Liver (tissue), 9 donors: ENCODE data around the gene BTBD8. TPM values are rescaled to one million over a fixed set of nuclear protein-coding genes. Genes with fewer than 3 reads are reported as not detected.

Experiments
- DNase-seq: peaks from one replicate; pipeline ENCODE4 v3.0.0-alpha.2; 2017; ENCODE audit warnings: low spot score
- H3K27ac ChIP-seq, 2 donors: one replicate each; pipeline ENCODE4 v1.7.0; 2013; ENCODE audit warnings: inconsistent platforms in 2 of 2, low read length in 2 of 2, control low read depth in 1 of 2, low read depth in 1 of 2, mild to moderate bottlenecking in 1 of 2
- H3K27me3 ChIP-seq, 4 donors: one replicate each; pipeline versions ENCODE4 v1.6.1 to v1.7.0; 2013; ENCODE audit warnings: low read length in 3 of 4, inconsistent platforms in 1 of 4, mild to moderate bottlenecking in 1 of 4, moderate library complexity in 1 of 4; ENCODE audit not compliant: control insufficient read depth in 4 of 4, insufficient read depth in 4 of 4
- H3K36me3 ChIP-seq, 4 donors: one replicate each; pipeline versions ENCODE4 v1.6.1 to v1.7.0; 2013; ENCODE audit warnings: low read length in 3 of 4, mild to moderate bottlenecking in 3 of 4, low read depth in 1 of 4, moderate library complexity in 1 of 4; ENCODE audit not compliant: control insufficient read depth in 4 of 4, insufficient read depth in 3 of 4
- H3K4me1 ChIP-seq, 4 donors: one replicate each; pipeline versions ENCODE4 v1.6.1 to v1.7.0; 2013; ENCODE audit warnings: low read length in 3 of 4, mild to moderate bottlenecking in 3 of 4, moderate library complexity in 1 of 4; ENCODE audit not compliant: control insufficient read depth in 4 of 4, insufficient read depth in 4 of 4
- H3K4me3 ChIP-seq, 3 donors: one replicate each; pipeline versions ENCODE4 v1.6.1 to v1.7.0; 2013; ENCODE audit warnings: low read length in 3 of 3, control low read depth in 1 of 3, low read depth in 1 of 3, mild to moderate bottlenecking in 1 of 3
- H3K9ac ChIP-seq, 2 donors: one replicate each; pipeline ENCODE4 v1.7.0; 2013; ENCODE audit warnings: low read length in 2 of 2, mild to moderate bottlenecking in 2 of 2, moderate library complexity in 2 of 2, control low read depth in 1 of 2, low read depth in 1 of 2
- H3K9me3 ChIP-seq, 4 donors: one replicate each; pipeline versions ENCODE4 v1.6.1 to v1.7.0; 2013; ENCODE audit warnings: low read length in 3 of 4; ENCODE audit not compliant: control insufficient read depth in 4 of 4
- EGR1 ChIP-seq, 2 donors: IDR thresholded peaks; 2 replicates each; pipeline ENCODE4 v1.6.1; 2016 to 2018; ENCODE audit warnings: antibody characterized with exemption in 2 of 2, low read depth in 2 of 2
- FOXA1 ChIP-seq: IDR thresholded peaks from 2 replicates; pipeline ENCODE4 v1.6.1; 2016; ENCODE audit warnings: antibody characterized with exemption
- FOXA2 ChIP-seq: IDR thresholded peaks from 2 replicates; pipeline ENCODE4 v1.6.1; 2016; ENCODE audit warnings: antibody characterized with exemption
- GABPA ChIP-seq, 2 donors: IDR thresholded peaks in 1 of 2; conservative IDR thresholded peaks in 1 of 2; 2 replicates each; pipeline ENCODE4 v1.6.1; 2016; ENCODE audit warnings: antibody characterized with exemption in 2 of 2, mild to moderate bottlenecking in 1 of 2, moderate library complexity in 1 of 2
- HNF4A ChIP-seq, 2 donors: conservative IDR thresholded peaks; 2 replicates each; pipeline ENCODE4 v1.6.1; 2016; ENCODE audit warnings: antibody characterized with exemption in 2 of 2, mild to moderate bottlenecking in 2 of 2
- HNF4G ChIP-seq: IDR thresholded peaks from 2 replicates; pipeline ENCODE4 v1.6.1; 2016; ENCODE audit warnings: antibody characterized with exemption
- JUND ChIP-seq, 2 donors: IDR thresholded peaks; 2 replicates each; pipeline ENCODE4 v1.6.1; 2016; ENCODE audit warnings: antibody characterized with exemption in 2 of 2
- NR2F2 ChIP-seq: IDR thresholded peaks from 2 replicates; pipeline ENCODE4 v1.6.1; 2016; ENCODE audit warnings: antibody characterized with exemption
- RAD21 ChIP-seq, 2 donors: IDR thresholded peaks; 2 replicates each; pipeline ENCODE4 v1.6.1; 2016; ENCODE audit warnings: antibody characterized with exemption in 2 of 2, mild to moderate bottlenecking in 2 of 2
- RXRA ChIP-seq, 2 donors: IDR thresholded peaks; 2 replicates each; pipeline ENCODE4 v1.6.1; 2017 to 2018; ENCODE audit warnings: antibody characterized with exemption in 2 of 2, mild to moderate bottlenecking in 1 of 2
- SP1 ChIP-seq: IDR thresholded peaks from 2 replicates; pipeline ENCODE4 v1.6.1; 2018; ENCODE audit warnings: antibody characterized with exemption, mild to moderate bottlenecking
- TAF1 ChIP-seq: conservative IDR thresholded peaks from 2 replicates; pipeline ENCODE4 v1.6.1; 2016; ENCODE audit warnings: antibody characterized with exemption, mild to moderate bottlenecking
- YY1 ChIP-seq: IDR thresholded peaks from 2 replicates; pipeline ENCODE4 v1.6.1; 2016; ENCODE audit warnings: antibody characterized with exemption, mild to moderate bottlenecking
- WGBS: extraction: QIAGEN DNeasy Blood & Tissue Kit; methylation state at CpG from one replicate; pipeline ENCODE4 v1.1.7; 2013; 5-methylcytosine and 5-hydroxymethylcytosine counted together
- polyA plus RNA-seq, 2 donors: library from polyadenylated mRNA; stranded (reverse) in 1 of 2; unstranded in 1 of 2; fragments of 200-250 nt in 1 of 2; fragments of >200 nt in 1 of 2; fragmentation: Nextera tagmentation in 1 of 2; extraction: Ambion mirVana in 1 of 2; gene quantifications; one replicate each; pipeline versions ENCODE4 v1.2.1 to v1.2.3, GENCODE V29; 2013 to 2015
- total RNA-seq, 2 donors: library from RNA; depleted of rRNA; stranded (reverse); fragments of >200 nt; gene quantifications; one replicate each; pipeline ENCODE4 v1.2.3, GENCODE V29; 2014
- TF ChIP-seq, protein P1 (sequence below): IDR thresholded peaks from 2 replicates; pipeline ENCODE4 v1.6.1; 2016; ENCODE audit warnings: antibody characterized with exemption
- TF ChIP-seq, protein P2 (sequence below): fragments of 150-350 bp; IDR thresholded peaks from 2 replicates; pipeline ENCODE4 v1.5.1; 2017; ENCODE audit warnings: improper control_type of control experiment, low read depth, low read length; ENCODE audit not compliant: missing input control
- TF ChIP-seq, protein P3 (sequence below): IDR thresholded peaks from 2 replicates; pipeline ENCODE4 v1.6.1; 2016; ENCODE audit warnings: antibody characterized with exemption, mild to moderate bottlenecking
- TF ChIP-seq, protein P4 (sequence below): IDR thresholded peaks from 2 replicates; pipeline ENCODE4 v1.6.1; 2016; ENCODE audit warnings: antibody characterized with exemption
- donor health status: healthy.
- donor health status: healthy.
- donor health status: healthy.
- donor health status: healthy.
- donor health status: healthy.

Gene BTBD8
- total and polyA plus RNA-seq, 4 donors, result 0.47 to 1.8 (median 1.1) TPM

DNA sequence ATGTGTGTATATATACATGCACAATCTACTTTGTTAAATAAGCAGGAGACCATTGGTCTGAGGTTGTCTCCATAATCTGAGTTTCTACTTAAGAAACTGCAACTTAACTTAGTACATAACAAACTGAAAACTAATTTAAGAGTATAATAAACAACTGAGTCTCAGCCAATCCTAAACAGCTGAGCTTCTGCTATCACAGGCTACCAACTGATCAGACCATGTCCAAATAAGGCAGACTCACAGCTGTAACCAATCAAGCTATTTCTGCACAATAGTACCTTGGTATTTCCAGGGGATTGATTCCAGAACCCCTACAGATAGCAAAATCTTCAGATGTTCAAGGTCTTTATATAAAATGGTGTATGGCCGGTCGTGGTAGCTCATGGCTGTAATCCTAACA lies 111.6 kb downstream of the BTBD8 start (continued):
- TF ChIP-seq, protein P1, sequence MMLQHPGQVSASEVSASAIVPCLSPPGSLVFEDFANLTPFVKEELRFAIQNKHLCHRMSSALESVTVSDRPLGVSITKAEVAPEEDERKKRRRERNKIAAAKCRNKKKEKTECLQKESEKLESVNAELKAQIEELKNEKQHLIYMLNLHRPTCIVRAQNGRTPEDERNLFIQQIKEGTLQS, result no peak
- TF ChIP-seq SP1, result no peak
- no peak for TF ChIP-seq GABPA (IDR thresholded peaks at IDR 0.05 in 1 of 2, conservative IDR thresholded peaks at IDR 0.05 in 1 of 2)

DNA sequence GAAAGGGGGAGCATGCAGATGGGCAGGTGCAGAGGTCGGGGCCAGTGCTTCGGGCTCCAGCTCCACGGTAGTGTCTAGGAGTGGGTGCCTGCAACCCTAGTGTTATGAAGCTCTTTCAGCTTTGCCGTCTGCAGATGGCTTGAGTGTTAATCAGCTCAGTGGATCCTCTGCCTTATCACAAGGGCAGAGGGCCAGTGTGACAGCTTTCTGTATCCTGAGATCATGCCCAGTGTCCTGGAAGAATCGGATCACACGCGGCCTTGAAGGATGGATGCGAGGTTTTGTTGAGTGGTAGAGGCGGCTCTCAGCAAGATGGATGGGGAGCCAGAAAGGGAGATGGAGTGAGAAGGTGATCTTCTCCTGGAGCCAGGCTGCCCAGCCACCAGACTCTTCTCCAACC lies 112.1 kb downstream of the BTBD8 start:
- Histone ChIP-seq H3K9me3 (no peaks in the 10 kb centered on the region), H3K27ac (no peak overlapping the region), H3K9ac (no peak overlapping the region), H3K4me3 (no peak overlapping the region), H3K36me3 (no peaks in the 10 kb centered on the region), H3K4me1 (no peaks in the 10 kb centered on the region), H3K27me3 (no peaks in the 10 kb centered on the region)
- no peak for TF ChIP-seq EGR1 (IDR thresholded peaks at IDR 0.05; ENCODE audit: low read depth in 2 of 2)
- TF ChIP-seq RXRA (IDR thresholded peaks at IDR 0.05), result no peak
- no peak for TF ChIP-seq RAD21 (IDR thresholded peaks at IDR 0.05)
- no peak for TF ChIP-seq HNF4G
- TF ChIP-seq GABPA (IDR thresholded peaks at IDR 0.05 in 1 of 2, conservative IDR thresholded peaks at IDR 0.05 in 1 of 2), result no peak
- no peak for TF ChIP-seq SP1
- TF ChIP-seq FOXA2, result no peak
- TF ChIP-seq, protein P2, sequence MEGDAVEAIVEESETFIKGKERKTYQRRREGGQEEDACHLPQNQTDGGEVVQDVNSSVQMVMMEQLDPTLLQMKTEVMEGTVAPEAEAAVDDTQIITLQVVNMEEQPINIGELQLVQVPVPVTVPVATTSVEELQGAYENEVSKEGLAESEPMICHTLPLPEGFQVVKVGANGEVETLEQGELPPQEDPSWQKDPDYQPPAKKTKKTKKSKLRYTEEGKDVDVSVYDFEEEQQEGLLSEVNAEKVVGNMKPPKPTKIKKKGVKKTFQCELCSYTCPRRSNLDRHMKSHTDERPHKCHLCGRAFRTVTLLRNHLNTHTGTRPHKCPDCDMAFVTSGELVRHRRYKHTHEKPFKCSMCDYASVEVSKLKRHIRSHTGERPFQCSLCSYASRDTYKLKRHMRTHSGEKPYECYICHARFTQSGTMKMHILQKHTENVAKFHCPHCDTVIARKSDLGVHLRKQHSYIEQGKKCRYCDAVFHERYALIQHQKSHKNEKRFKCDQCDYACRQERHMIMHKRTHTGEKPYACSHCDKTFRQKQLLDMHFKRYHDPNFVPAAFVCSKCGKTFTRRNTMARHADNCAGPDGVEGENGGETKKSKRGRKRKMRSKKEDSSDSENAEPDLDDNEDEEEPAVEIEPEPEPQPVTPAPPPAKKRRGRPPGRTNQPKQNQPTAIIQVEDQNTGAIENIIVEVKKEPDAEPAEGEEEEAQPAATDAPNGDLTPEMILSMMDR, result no peak
- TF ChIP-seq TAF1, result no peak
- TF ChIP-seq NR2F2, result no peak
- TF ChIP-seq, protein P3, sequence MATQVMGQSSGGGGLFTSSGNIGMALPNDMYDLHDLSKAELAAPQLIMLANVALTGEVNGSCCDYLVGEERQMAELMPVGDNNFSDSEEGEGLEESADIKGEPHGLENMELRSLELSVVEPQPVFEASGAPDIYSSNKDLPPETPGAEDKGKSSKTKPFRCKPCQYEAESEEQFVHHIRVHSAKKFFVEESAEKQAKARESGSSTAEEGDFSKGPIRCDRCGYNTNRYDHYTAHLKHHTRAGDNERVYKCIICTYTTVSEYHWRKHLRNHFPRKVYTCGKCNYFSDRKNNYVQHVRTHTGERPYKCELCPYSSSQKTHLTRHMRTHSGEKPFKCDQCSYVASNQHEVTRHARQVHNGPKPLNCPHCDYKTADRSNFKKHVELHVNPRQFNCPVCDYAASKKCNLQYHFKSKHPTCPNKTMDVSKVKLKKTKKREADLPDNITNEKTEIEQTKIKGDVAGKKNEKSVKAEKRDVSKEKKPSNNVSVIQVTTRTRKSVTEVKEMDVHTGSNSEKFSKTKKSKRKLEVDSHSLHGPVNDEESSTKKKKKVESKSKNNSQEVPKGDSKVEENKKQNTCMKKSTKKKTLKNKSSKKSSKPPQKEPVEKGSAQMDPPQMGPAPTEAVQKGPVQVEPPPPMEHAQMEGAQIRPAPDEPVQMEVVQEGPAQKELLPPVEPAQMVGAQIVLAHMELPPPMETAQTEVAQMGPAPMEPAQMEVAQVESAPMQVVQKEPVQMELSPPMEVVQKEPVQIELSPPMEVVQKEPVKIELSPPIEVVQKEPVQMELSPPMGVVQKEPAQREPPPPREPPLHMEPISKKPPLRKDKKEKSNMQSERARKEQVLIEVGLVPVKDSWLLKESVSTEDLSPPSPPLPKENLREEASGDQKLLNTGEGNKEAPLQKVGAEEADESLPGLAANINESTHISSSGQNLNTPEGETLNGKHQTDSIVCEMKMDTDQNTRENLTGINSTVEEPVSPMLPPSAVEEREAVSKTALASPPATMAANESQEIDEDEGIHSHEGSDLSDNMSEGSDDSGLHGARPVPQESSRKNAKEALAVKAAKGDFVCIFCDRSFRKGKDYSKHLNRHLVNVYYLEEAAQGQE, result no peak
- no peak for TF ChIP-seq JUND (IDR thresholded peaks at IDR 0.05)
- TF ChIP-seq, protein P1, result no peak
- no peak for TF ChIP-seq YY1
- no peak for TF ChIP-seq FOXA1
- 92% methylated on average over 9 of the region's 9 CpGs for WGBS
- no peak for DNase-seq

DNA sequence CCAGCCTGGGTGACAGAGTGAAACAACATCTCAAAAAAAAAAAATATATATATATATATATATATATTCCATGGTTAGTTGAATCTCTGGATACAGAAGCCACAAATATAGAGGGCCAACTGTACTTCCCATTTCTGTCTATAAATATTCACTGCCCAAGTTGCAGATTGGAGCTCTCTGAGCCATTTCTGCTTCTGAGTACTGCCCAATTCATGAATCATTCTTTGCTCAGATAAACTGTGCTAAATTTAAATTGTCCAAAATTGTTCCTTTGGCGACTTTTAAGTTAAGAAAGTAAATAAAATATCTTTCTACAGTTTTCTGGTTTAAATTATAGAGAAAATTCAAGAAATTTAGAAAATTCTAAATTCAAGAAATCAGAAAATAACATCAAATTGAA lies 114.4 kb downstream of the BTBD8 start:
- TF ChIP-seq HNF4A (conservative IDR thresholded peaks at IDR 0.05) (no peak), YY1 (no peak), RAD21 (IDR thresholded peaks at IDR 0.05) (no peak), HNF4G (no peak), NR2F2 (no peak), SP1 (no peak), TAF1 (no peak), FOXA2 (no peak), EGR1 (IDR thresholded peaks at IDR 0.05; ENCODE audit: low read depth in 2 of 2) (no peak), RXRA (IDR thresholded peaks at IDR 0.05) (no peak)
- TF ChIP-seq, protein P2, result no peak
- TF ChIP-seq, protein P3, result no peak
- TF ChIP-seq, protein P1, result no peak
- TF ChIP-seq, protein P4, sequence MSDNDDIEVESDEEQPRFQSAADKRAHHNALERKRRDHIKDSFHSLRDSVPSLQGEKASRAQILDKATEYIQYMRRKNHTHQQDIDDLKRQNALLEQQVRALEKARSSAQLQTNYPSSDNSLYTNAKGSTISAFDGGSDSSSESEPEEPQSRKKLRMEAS, result no peak
- Histone ChIP-seq H3K4me3 (no peak overlapping the region), H3K27ac (no peak overlapping the region), H3K4me1 (no peaks in the 10 kb centered on the region), H3K27me3 (no peaks in the 10 kb centered on the region), H3K9ac (no peak overlapping the region), H3K36me3 (no peaks in the 10 kb centered on the region), H3K9me3 (no peaks in the 10 kb centered on the region)
- WGBS, result 74% methylated on average over 1 of the region's 1 CpG
- DNase-seq, result no peak
